ENCODE data around the gene CSF2RB. TPM values are rescaled to one million over a fixed set of nuclear protein-coding genes. Genes with fewer than 3 reads are reported as not detected.

Gene CSF2RB
- total RNA-seq, 1 experiment from 2014 or later = not detected

- H2BK20ac ChIP-seq (ENCODE audit: low read depth, low read length, poor library complexity, severe bottlenecking) = no peak overlapping the region
- H3K4me3 Mint-ChIP-seq = no peak overlapping the region
- no peak overlapping the region for H2AK5ac ChIP-seq (ENCODE audit: insufficient read length, low read length)
- no peaks in the 10 kb centered on the region; a peak in 2 of 5 replicates for H3K9me3 Mint-ChIP-seq
- no peaks in the 10 kb centered on the region for H3K79me1 ChIP-seq (ENCODE audit: insufficient read depth, low read depth, low read length, poor library complexity, severe bottlenecking)
- H2AFZ ChIP-seq (ENCODE audit: low read length) = no peak overlapping the region
- no peak overlapping the region for H3K27ac Mint-ChIP-seq
- no peak overlapping the region for H4K91ac ChIP-seq (ENCODE audit: insufficient read length, low read depth, low read length)
- no peak overlapping the region for H3T11ph ChIP-seq (ENCODE audit: low read length)
- no peaks in the 10 kb centered on the region for H3K79me2 ChIP-seq (ENCODE audit: insufficient read depth, low read length)
- H3K27me3 ChIP-seq (ENCODE audit: insufficient read depth, low read length) = no peaks in the 10 kb centered on the region; the same call in 1 of the 2 replicates
- no peak overlapping the region for H3K4ac ChIP-seq (ENCODE audit: low read depth, low read length)
- H4K20me1 ChIP-seq (ENCODE audit: control insufficient read depth, insufficient read depth, insufficient read length) = no peaks in the 10 kb centered on the region
- no peaks in the 10 kb centered on the region for H3K9me3 ChIP-seq (ENCODE audit: control insufficient read depth, low read depth, low read length)
- no peak overlapping the region for H2BK15ac ChIP-seq (ENCODE audit: low read depth, low read length)
- no peak overlapping the region for H4K5ac ChIP-seq (ENCODE audit: insufficient read length, low read depth, low read length)
- H3K4me2 ChIP-seq (ENCODE audit: insufficient read depth, insufficient read length, low read length) = no peak overlapping the region
- H3K18ac ChIP-seq (ENCODE audit: insufficient read length, low read depth, low read length) = no peak overlapping the region
- no peaks in the 10 kb centered on the region for H3K36me3 Mint-ChIP-seq (ENCODE audit: insufficient read depth in 1 of 3, low read depth in 3 of 3)
- H2BK5ac ChIP-seq (ENCODE audit: insufficient read length, low read length) = no peak overlapping the region
- TF ChIP-seq CTCF (conservative IDR thresholded peaks at IDR 0.05) = no peak
- no peaks in the 10 kb centered on the region for H3K4me1 ChIP-seq (ENCODE audit: insufficient read depth, low read length)
- no peak for DNase-seq
- H3K27ac ChIP-seq (ENCODE audit: insufficient read length, low read depth, low read length) = no peak overlapping the region
- H3K14ac ChIP-seq (ENCODE audit: insufficient read depth, low read length) = no peak overlapping the region
- H3K27me3 Mint-ChIP-seq (ENCODE audit: low read depth) = peaks cover 54% of the 10 kb centered on the region
- no peak overlapping the region for H3K23ac ChIP-seq (ENCODE audit: insufficient read length, low read depth, low read length)
- H3K23me2 ChIP-seq (ENCODE audit: insufficient read length, low read depth, low read length, poor library complexity, severe bottlenecking) = no peaks in the 10 kb centered on the region
- H3K9ac ChIP-seq (ENCODE audit: extremely low read depth, insufficient read length, low read length) = no peak overlapping the region
- no peak overlapping the region for H3K56ac ChIP-seq (ENCODE audit: insufficient read length, low read depth, low read length)
- no peak overlapping the region for H2BK120ac ChIP-seq (ENCODE audit: low read depth, low read length, poor library complexity, severe bottlenecking)
- H3K4me1 Mint-ChIP-seq = peaks cover 0 to 7% of the 10 kb centered on the region in 2 experiments; a peak in 3 of 4 replicates
- no peak overlapping the region for H4K8ac ChIP-seq (replicated peaks; ENCODE audit: insufficient read length, low read depth, low read length)
- no CpG with 5 or more reads among the region's 21 CpGs for whole genome bisulfite sequencing (ENCODE audit: extremely low coverage, insufficient read length, low lambda C conversion rate)
- no peak overlapping the region for H2BK12ac ChIP-seq (ENCODE audit: insufficient read length, low read depth, low read length)
Measured at GRCh38 chr22:36923131-36923788, 9.8 kb downstream of the CSF2RB start.
